GM18861 (cell line): ENCODE results near the gene CDK19.

Source experiments
- ATAC-seq: cut with Tn5 transposase; IDR thresholded peaks from one replicate; pipeline ENCODE4 v1.9.1; 2021; ENCODE audit not compliant: unreplicated experiment

CDK19 gene

DNA sequence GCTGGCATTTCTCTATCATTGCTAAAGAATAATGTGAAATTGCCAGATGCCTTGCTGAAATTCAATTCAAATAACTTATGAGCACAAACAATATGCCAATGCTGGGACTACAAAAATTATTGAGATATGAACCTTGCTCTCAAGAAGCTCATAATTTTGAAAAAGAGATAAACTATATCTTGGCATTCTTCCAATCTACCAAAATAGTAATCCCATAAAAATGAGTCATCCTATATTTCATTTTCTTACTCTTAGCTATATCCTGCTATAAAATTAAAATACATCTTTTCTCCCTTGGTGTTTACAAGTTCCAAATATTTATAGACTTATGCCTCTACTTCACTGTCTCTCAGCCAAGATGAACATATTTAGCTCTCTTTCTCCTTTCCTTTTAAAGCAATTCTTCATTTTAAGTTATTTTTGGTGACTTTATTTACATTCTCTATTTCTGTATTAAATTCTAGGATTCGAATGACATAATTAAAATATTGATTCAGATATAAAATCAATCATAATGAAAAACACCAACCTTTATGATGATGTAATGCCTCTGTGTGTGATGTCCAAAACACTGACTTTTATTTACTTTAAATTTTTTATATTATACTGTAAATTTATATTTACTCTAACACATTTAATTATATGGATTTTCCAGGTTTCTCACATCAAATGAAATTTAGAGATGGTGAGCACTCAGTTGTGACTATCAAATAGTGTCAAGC is 152.6 kb downstream of the CDK19 start:
- no peak for ATAC-seq

DNA sequence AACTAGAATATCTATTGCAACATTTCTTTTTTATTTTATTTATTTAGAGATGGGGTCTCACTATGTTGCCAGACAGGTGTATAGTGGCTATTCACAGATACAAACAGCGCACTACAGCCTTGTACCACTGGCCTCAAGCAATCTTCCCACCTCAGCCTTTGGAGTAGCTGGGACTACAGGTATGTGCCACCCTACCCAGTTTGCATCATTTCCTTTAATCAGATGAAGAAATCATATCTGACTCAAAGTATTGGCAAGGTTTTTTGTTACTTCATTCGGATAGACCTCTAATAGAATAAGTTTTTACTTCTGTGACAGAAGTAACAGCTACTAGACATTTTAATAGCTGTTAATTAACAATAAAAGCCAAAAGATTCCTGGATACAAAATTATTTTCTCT is 153.9 kb downstream of the CDK19 start:
- ATAC-seq = no peak

DNA sequence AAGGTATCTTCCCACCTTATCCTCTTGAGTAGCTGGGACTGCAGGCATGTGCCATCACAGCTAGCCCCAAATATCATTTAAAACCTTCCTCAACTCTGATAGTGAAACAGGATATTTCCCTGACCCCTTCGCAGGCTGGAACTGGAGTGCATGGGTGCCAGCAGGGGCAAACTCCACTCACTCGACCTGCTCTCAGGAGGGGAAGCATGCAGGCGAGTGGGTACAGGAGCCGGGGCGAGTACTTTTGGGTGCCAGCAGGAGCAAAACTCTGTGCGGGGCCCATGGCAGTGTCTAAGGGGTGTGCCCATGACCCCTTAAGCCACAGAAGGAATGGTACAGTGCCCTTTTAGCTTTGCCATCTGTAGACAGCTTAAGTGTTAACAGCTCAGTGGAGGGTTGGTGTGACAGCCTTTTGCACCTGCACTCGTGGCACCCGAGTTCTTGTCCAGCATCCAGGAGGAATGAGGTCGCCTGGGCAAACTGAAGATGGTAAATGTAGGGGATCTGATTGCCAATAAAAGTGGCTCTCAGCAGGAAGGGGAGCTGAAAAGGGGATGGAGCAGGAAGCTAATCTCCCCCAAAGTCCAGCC is 155.1 kb downstream of the CDK19 start:
- no peak for ATAC-seq

DNA sequence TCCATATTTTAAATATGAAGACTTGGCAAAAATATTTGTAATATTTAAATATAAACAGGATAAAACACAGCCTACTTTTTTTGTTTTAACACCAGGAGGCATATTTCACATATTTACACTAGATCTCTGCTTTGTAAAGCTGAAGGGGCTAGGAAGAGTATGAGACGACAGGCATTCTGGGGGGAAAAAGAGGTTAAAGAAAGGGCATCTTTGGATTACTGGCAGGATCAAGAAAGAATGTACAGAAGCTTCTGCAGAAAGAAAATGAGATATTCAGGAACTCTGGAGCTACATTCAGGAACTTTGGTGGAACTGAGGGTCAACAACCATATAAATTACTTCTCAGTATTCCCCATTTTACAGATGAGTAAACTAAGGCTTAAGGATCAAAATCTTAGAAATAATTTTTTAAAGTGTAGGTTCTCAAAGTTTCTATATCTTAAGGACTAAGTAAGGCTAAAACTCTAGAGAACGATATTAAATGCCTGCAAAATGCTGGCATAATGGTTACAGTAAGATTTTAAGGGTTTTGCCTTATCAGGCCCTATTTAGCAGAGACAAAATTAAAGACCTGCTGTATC is 156.5 kb downstream of the CDK19 start:
- ATAC-seq = no peak

DNA sequence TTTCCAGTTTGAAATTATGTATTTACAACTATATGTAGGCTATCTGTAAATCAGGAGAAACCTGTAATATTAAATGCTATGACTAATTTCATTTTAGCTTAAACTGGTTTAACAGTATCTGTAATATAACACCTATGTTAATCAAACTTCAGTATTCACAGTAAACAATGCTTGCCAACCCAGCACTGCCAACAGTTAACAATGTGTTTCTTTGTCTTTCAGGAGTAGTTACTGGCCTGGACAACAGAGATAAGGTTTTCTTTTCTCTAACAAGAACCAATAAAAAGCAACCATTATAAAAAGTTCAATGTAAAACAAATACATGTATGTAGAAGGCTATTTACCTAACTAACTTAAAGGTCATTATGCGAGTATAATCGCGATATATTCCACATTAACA is 158.8 kb downstream of the CDK19 start:
- ATAC-seq = no peak

DNA sequence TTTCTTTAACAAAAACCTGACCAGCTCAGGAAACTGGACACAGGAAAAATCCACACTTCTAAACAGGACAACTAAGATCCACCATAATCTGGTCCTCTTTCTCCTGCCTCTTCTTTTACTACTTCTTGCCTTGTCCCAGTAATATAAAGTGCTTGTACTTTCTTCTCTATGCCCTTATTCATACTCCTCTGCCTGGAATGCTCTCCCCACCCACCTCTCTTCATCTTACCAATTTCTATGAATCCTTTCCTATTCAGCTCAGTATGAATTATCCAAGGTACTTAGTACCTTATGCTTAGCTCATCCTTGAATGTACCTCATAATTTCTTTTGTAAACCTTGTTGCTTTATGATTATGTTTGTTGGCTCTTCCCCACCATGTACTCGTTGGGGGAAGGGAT is 159.4 kb downstream of the CDK19 start:
- no peak for ATAC-seq

DNA sequence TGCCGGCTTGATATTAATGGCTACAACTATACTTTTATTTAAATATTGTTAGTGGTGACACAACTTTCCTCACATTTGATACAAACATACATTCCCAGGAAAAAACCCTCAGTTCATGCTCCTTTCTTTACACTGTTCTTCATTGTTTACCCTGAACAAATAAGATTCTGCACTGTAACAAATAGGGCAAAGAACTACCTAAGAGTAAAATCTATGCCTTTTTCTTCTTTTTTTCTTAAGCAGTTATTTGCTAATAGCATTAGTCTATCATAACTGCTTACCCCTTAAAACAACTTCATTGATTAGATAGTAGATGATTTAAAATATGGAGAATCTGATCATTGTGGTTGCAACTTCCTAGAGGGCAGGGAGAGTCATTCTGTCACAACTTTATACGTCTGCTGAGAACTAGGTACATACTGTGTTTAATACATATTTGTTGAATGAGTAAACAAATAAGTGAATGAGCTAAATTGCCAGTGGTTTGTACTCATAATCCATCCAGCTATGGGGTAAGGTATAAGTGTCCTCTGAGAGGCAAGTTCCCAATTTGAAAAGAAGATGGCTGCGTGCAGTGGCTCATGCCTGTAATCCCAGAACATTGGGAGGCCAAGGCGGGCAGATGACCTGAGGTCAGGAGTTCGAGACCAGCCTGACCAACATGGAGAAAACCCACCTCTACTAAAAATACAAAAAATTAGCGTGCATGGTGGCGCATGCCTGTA is 161.0 kb downstream of the CDK19 start:
- no peak for ATAC-seq

DNA sequence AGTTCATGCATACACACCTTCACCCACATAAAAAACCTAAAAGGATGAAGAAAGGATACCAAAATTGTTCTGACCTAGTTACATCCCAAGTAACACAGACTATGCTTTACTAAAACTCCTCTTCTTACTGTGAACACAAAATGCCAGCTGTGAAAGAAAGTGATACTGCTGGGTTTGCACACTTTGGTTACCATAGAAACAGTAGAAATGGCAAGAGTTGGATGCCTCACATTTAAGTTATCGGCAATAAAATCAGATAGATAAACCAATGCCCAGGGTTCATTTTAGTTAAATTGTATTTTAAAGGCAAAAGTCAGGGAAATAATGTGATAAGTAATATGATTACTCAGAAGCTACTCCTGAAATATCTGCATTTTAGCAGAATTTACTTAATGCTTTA is 161.9 kb downstream of the CDK19 start:
- no peak for ATAC-seq

DNA sequence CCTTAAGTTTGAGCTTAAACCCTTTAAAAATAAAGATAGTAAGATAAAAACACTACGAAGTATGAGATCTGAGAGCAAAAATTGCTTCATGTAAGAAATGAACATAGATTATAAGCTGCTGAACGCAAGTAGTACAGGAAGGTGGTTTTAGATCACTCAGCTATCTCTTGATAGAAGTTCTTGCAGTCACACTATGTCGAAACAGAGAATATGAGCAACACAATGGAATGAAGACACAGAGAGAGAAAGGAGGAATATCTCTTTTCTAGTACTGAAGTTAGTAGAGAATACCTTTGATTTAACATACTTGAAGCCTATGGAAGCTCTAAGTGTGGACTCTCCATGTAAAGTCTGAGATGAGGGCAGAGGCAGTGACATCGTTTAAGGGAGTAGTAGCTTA is 162.7 kb downstream of the CDK19 start:
- no peak for ATAC-seq

DNA sequence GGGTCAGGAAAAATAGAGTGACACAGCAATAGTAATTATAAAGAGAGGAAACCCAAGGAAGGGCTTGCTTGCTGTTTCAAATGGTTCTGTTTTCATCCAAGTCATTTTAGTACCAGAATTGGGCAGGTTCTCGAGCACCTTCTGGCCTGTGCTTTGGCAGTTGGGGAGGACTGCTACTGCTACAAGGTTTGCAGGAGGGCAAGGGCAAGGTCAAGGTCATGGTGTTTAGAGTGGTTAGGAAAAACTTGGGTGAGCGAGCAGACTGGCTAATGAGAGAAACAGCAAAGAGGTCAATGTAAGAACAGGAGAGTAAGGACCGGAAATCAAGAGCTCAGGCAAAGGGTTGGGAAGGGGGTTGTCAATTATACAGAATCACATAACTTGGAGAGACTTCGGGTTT is 164.5 kb downstream of the CDK19 start:
- ATAC-seq = no peak

DNA sequence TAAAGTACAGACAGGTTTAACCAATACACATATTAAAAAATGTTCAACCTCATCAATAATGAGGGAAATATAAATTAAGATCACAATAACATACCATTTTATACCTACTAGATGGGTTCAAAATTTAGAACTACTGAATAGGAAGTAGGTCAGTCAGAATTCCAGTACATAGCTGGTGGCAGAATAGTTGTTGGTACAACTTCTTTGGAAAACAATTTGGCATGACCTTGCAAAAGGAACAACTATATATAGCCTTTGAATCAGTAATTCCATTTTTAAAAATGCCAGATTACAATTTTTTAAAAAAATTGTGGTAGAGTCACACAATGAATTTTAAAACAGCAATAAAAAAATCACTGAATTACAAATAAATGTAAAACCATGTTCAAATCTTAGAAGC is 165.6 kb downstream of the CDK19 start:
- ATAC-seq = no peak

DNA sequence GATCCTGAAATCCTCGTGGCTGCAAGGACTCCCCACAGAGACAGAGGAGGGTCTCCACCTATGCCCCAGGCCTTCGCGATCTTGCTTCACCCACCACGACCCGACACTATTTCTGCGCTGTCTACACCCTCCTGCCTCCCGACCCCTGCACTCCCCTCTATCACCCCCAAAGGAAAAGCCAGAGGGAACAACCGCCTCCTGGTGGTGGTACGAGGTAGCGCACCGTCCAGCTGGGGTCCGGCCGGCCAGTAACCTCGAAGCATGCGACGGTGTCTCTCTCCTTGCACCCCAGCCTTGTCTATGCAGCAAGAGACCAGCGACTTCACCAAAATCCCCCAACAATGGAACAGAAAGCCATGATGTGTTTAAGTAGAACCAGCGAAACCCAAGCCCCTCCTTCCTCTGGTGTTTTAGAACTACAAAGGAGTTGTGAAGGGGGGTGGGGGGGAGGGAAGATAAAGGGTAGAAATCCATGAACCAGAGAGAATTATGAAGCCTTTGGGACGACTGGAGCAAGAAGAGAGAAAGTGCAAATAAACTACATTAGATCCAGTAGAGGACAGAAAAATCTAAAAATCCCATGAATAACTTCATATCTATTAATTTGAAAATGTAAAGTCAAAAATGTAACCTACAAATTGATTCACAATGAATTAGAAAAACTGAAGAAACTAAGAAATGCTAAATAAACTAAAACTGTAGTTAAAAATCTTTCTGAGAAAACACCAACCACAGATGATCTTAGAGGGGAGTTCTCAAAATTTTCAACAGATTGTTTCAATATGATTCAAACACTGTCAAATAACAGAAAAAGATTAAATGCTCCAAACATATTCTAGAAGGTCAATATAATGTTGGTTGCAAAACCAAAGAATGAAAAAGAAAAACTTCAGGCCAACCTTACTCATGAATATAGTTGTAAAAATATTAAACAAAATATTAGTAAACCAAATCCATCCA is 168.0 kb downstream of the CDK19 start:
- no peak for ATAC-seq

DNA sequence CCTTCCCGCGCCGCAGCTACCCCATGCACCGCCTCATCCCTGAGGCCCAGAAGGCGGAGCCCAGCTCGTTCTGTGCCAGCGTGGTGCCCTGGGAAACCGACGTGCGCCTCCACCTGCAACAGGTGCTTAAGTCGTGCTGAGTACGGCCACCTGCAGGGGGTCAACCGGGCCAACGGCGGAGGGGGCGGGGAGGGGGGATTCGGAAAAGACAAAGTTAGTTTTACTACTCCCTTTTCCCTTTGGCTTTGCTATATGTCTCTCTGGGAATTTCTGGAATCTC is 168.9 kb downstream of the CDK19 start:
- ATAC-seq = no peak

DNA sequence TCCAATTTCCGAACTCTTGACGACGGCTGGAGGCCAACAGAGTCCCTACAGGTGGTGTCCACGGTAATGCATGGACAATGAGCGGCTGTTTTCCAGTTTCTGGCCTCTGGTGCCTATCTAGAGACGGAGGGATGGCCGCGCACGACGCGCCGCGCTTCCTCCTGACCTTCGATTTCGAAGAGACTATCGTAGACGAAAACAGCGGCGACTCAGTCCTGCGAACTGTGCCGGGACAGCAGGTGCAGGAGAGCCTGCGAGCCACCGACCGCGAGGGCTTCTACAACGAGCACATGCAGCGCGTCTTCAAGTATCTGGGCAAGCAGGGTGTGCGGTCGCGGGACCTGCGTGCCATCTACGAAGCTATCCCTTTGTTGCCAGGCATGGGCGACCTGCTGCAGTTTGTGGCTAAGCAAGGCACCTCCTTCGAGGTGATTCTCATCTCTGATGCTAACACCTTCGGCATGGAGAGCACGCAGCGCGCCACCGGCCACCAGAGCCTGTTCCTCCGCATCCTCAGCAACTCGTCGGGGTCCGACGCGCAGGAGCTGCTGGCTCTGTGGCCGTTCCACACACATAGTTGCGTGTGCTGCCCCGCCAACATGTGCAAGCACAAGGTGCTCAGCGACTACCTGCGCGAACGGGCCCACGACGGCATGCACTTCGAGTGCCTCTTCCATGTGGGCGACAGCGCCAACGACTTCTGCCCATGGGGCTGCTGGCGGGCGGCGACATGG is 169.4 kb downstream of the CDK19 start:
- no peak for ATAC-seq

DNA sequence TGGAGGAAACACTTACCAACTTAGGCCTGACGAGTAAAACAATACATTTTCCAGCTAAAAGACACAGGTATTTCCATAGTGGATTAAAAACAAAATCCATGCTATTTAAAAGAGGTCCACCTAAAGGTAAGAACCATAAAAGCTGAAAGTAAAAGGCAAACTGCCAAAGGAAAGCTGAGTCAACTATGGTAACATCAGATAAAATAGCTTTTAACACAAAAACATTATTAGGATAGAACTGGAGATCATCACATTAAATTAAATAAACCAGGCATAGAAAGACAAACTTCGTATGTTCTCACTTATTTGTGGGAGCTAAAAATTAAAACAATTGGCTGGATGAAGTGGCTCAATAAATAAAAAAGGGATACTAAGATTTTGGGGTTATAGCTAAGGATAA is 172.1 kb downstream of the CDK19 start:
- no peak for ATAC-seq

DNA sequence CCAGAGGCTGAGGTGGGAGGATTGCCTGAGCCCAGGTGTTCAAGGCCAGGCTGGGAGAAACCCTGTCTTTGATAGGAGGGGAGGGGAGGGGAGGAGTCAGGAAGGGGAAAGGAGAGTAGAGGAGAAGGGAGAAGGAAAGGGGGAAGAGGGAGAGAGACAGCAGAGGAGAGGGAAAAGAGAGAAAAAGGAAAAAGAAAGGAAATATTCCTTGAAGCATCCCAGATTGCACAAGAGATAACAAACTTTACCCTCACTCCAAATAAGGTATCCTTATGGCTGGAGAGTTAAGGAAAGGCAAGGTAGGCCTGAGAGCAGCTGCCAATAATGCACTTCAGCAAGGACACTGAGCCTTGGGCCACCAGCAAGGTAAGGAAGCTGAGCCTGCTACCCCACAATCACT is 172.6 kb downstream of the CDK19 start:
- no peak for ATAC-seq

DNA sequence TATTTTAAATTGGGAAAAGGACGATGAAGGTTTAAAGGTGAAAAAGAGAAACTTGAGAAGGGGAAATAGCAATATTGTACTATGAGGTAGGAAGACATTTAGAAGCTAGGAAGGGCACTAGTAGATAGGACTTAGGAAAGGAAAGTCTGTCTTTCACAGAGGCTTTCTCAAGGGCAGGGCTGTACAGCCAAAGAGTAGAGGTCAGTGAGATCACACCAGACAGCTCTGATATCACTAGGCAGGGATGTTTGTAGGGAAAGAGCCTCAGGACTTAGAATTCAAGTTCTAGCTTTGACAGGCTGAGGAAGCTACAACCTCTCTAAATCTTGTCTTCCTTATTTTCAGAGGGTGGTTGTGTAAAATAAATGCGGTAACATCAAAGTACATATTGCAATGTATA is 178.5 kb downstream of the CDK19 start:
- no peak for ATAC-seq

DNA sequence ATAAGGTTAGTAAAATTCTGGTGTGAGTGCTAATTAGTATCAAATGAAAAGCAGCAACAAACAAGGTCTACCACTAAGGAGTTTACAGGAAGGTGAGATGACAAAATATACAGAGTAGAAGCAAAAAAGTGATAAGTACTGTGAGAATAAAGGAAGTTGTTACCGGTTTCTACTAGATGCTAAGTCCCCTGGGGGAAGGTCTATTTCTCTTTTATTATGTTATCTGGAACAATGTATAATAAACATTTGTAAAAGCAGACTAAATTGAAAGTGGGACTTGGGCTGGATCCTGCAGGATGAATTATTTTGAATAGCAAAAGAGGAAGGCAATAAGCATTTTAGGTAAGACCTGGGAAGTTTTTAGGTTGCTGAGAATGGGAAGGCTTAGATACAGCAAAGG is 180.2 kb downstream of the CDK19 start:
- no peak for ATAC-seq

DNA sequence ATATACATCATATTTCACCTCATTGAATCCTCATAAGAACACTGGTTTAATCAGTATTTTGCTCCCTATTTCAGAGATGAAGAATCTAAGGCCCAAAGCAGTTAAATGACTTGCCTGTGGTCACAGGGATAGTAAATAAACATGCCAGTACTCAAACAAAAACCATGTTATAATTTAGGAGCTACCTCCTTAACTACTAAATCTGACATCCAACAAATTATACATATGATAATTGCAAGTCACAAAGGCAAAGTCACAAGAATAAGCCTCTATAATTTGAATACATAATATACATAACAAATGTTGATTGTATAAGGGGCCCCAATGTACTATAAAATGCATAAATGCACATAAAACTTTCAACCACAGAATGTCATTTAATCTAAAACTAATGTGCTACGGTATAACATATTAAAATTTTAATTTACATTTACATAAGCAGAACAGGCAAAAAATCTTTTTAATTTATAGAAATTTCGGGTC is 181.5 kb downstream of the CDK19 start:
- ATAC-seq = no peak

DNA sequence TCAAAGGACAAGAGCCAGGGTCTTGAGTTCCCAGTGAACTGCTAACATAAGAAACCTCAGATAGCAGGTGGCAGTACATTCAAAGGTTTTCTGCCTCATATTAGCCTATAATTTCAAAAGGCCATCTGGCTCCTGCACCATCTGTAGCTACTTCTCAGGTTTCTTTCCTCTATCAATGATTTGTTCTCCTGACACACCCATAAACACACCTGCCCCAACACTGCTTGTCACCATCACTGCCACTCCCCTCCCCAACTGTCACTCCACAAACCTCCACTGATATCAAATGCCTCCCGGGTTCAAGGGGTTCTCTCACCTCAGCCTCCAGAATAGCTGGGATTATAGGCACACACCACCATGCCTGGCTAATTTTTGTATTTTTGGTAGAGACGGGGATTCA is 186.1 kb downstream of the CDK19 start:
- no peak for ATAC-seq
